ENCODE results near the gene CDKAL1. TPM values are rescaled to one million over a fixed set of nuclear protein-coding genes. Genes with fewer than 3 reads are reported as not detected.
A peak's percentile ranks its signal among the peaks of the same experiment; 100 is the strongest.
"Not testable (repeated sequence)": the region's sequence is repeated elsewhere in the genome, so short reads cannot be mapped to it uniquely, and the experiment has no call there.

The CDKAL1 gene
- total RNA-seq, 1 experiment from 2014 or later: 20.6 TPM

DNA sequence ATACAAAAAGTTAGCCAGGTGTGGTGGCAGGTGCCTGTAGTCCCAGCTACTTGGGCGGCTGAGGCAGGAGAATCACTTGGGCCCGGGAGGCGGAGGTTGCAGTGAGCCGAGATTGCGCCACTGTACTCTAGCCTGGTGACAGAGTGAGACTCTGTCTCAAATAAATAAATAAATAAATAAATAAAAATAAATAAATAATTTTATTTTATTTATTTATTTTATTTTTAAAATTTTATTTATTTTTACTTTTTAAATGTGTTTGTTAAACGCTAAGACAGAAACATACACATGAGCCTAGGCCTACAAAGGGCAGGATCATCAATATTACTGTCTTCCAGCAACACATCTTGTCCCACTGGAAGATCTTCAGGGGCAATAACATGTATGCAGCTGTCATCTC is 111.3 kb downstream of the CDKAL1 start:
- H3K36me3 Mint-ChIP-seq; H3K27me3 Mint-ChIP-seq (ENCODE audit: low read depth); H3K4me3 Mint-ChIP-seq; H3K27ac Mint-ChIP-seq; CTCF ChIA-PET; DNase-seq (ENCODE audit: low spot score); POLR2A ChIA-PET; ATAC-seq; H3K9me3 Mint-ChIP-seq: not testable (repeated sequence)
- peak; percentile 93 for TF ChIP-seq HMGA2 (CRISPR knock-in tag; IDR thresholded peaks at IDR 0.05)
- H3K4me1 Mint-ChIP-seq: peaks cover 13% of the 10 kb centered on the region

DNA sequence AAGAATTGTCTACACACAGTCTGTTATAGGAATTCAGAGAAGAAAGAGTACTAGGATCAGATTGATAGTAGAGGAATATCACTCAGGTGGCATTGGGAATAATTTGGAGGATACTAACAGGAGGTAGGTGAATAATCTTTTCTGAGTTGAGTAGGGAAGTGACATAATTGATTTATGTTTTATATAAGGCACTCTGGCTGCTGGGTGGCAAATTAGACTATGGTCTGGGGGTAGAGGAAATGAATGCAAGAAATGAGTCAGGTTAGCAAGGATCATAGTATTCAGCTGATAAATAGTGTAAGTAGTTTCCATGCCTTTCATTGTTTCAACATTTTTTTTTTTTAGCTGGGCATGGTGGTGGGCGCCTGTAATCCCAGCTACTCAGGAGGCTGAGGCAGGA is 113.3 kb downstream of the CDKAL1 start:
- no peak for TF ChIP-seq ATF1 (CRISPR knock-in tag; IDR thresholded peaks at IDR 0.05)
- TF ChIP-seq, protein P1, sequence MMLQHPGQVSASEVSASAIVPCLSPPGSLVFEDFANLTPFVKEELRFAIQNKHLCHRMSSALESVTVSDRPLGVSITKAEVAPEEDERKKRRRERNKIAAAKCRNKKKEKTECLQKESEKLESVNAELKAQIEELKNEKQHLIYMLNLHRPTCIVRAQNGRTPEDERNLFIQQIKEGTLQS (CRISPR knock-in tag; conservative IDR thresholded peaks at IDR 0.05): no peak
- no peak for TF ChIP-seq NFYB (CRISPR knock-in tag; conservative IDR thresholded peaks at IDR 0.05; ENCODE audit: low read depth)
- TF ChIP-seq IRF2 (CRISPR knock-in tag; IDR thresholded peaks at IDR 0.05; ENCODE audit: borderline replicate concordance, low read depth): no peak
- Mint-ChIP-seq H3K9me3 (no peaks in the 10 kb centered on the region), H3K4me3 (no peak overlapping the region), H3K27ac (no peak overlapping the region), H3K4me1 (peaks cover 14% of the 10 kb centered on the region), H3K36me3 (peaks cover 3% of the 10 kb centered on the region; the same call in 1 of the 2 replicates), H3K27me3 (ENCODE audit: low read depth) (no peaks in the 10 kb centered on the region)
- ChIA-PET POLR2A (interaction anchor here (0.7 kb wide), 2 partner anchors 22 to 821 kb away, joined by 6 to 8 read pairs; no protein-coding TSS in a partner anchor), CTCF (no interaction called here)
- ATAC-seq: no peak
- DNase-seq (ENCODE audit: low spot score): no peak

DNA sequence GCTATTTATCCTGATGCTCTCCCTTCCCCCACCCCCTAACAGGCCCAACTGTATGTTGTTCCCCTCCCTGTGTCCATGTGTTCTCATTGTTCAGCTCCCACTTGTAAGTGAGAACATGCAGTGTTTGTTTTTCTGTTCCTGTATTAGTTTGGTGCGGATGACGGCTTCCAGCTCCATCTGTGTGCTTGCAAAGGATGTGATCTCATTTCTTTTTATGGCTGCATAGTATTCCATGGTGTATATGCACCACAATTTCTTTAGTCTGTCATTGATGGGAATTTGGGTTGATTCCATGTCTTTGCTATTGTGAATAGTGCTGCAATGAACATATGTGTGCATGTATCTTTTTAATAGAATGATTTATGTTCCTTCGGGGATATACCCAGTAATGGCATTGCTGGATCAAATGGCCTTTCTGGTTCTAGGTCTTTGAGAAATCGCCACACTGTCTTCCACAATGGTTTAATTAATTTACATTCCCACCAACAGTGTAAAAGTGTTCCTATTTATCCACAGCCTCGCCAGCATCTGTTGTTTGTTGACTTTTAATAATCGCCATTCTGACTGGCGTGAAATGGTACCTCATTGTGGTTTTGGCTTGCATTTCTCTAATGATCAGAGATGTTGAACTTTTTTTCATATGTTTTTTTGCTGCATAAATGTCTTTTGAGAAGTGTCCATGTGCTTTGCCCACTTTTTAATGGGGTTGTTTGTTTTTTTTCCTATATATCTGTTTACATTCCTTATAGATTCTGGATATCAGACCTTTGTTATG is 115.6 kb downstream of the CDKAL1 start:
- H3K36me3 Mint-ChIP-seq; H3K27me3 Mint-ChIP-seq (ENCODE audit: low read depth); CTCF ChIA-PET; H3K4me3 Mint-ChIP-seq; H3K27ac Mint-ChIP-seq; POLR2A ChIA-PET; DNase-seq (ENCODE audit: low spot score); ATAC-seq; H3K9me3 Mint-ChIP-seq: not testable (repeated sequence)
- H3K4me1 Mint-ChIP-seq: peaks cover 15% of the 10 kb centered on the region

DNA sequence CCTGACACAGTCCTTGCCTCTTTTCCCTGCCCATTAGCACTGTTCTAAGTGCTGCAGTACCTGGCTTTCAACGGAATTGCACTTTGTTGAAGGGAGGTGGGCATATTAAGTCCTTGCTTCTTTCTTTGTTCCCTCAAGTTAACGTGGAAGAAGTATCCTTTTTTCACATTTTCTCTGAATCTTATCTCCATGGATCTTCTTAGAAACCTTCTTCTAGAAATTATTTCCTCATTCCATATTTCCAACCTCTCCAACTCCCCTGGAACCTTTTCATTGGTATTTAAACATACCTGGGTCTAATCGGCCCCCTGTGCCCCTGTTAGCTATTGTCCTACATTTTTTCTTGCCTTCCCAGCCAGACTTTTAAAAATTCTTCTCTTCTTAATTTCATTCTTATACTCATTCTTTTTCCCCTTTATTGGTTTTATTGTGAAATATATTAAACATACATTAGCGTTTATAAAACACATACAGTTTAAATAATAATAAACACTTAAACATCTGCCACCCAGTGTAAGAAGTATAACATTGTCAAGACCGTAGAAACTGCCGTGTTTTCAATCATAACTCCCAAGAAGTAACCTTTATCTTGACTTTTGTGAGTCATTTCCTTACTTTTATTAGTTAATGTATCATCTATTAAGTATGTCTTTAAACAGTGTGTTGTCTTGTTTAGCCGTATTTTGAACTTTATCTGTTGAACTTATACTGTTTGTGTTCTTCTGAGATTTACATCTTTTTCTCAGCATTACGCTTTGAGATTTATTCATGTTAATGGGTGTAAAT is 118.2 kb downstream of the CDKAL1 start:
- no peaks in the 10 kb centered on the region for H3K9me3 Mint-ChIP-seq
- TF ChIP-seq PRRX2 (CRISPR knock-in tag; IDR thresholded peaks at IDR 0.05) (no peak), GRHL2 (CRISPR knock-in tag; IDR thresholded peaks at IDR 0.05; ENCODE audit: insufficient replicate concordance, severe bottlenecking) (no peak), ATF2 (CRISPR knock-in tag; IDR thresholded peaks at IDR 0.05; ENCODE audit: borderline replicate concordance, low read depth) (no peak), ZNF232 (CRISPR knock-in tag; IDR thresholded peaks at IDR 0.05) (no peak), MLX (CRISPR knock-in tag; IDR thresholded peaks at IDR 0.05) (no peak), CREM (CRISPR knock-in tag; IDR thresholded peaks at IDR 0.05) (no peak), ZBTB21 (CRISPR knock-in tag; IDR thresholded peaks at IDR 0.05; ENCODE audit: borderline replicate concordance) (no peak), ETV6 (CRISPR knock-in tag; IDR thresholded peaks at IDR 0.05) (no peak)
- TF ChIP-seq, protein P2, sequence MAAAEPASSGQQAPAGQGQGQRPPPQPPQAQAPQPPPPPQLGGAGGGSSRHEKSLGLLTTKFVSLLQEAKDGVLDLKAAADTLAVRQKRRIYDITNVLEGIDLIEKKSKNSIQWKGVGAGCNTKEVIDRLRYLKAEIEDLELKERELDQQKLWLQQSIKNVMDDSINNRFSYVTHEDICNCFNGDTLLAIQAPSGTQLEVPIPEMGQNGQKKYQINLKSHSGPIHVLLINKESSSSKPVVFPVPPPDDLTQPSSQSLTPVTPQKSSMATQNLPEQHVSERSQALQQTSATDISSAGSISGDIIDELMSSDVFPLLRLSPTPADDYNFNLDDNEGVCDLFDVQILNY (CRISPR knock-in tag; IDR thresholded peaks at IDR 0.05): no peak
- peaks cover 20% of the 10 kb centered on the region for H3K4me1 Mint-ChIP-seq
- ChIA-PET POLR2A (no interaction called here), CTCF (no interaction called here)
- ATAC-seq: no peak
- no peaks in the 10 kb centered on the region for H3K27me3 Mint-ChIP-seq (ENCODE audit: low read depth)
- H3K36me3 Mint-ChIP-seq: peaks cover 7% of the 10 kb centered on the region; the same call in 1 of the 2 replicates
- H3K27ac Mint-ChIP-seq: peak overlapping the region; percentile 48; the same call in 1 of the 2 replicates
- DNase-seq (ENCODE audit: low spot score): no peak
- H3K4me3 Mint-ChIP-seq: no peak overlapping the region
